Pulmonary artery endothelial cell (primary cell): ENCODE data around the gene PTGS1. TPM values are rescaled to one million over a fixed set of nuclear protein-coding genes. Genes with fewer than 3 reads are reported as not detected.
"Not testable (repeated sequence)": the region's sequence is repeated elsewhere in the genome, so short reads cannot be mapped to it uniquely, and the experiment has no call there.

Experiments used
- DNase-seq: peaks from one replicate; pipeline ENCODE4 v3.0.0-alpha.2; 2011; ENCODE audit warnings: low read depth, low spot score
- total RNA-seq: library from RNA; depleted of rRNA; stranded (reverse); fragments of >200 nt; gene quantifications from 2 replicates; pipeline ENCODE4 v1.2.3, GENCODE V29; 2014

PTGS1 gene
- 14.4 and 28.7 TPM in 2 replicates for total RNA-seq

GRCh38 chr9:122370869-122371755 is at the start of gene PTGS1:
Gene PTGS1 (plus strand): TSS chr9:122371024. CDS start chr9:122371085, 61 bp downstream.
- DNase-seq: no peak

DNA sequence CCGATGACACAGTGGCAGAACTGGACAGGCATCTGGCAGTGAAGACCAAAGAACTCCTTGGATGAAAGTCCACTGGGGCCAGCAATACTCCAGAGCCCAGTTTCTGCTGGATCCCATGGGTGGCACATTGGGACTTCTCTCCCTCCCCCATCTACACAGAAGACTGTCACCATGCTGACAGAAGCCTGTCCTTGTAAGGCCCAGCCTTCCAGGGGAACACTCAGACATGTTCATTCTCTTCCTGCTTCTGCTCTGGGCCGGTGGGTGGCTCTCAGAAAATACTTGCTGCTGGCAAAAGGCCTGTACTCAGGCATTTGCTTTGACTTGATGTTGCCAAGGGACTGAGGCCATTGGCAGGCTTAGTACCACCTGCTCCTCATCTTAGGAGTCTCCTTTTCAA is 48.3 kb upstream of the PTGS1 start:
- no peak for DNase-seq

GRCh38 chr9:122324665-122325064 is 46.2 kb upstream of the PTGS1 start:
- not testable (repeated sequence) for DNase-seq

GRCh38 chr9:122325124-122325523 is 45.7 kb upstream of the PTGS1 start:
- no peak for DNase-seq

DNA sequence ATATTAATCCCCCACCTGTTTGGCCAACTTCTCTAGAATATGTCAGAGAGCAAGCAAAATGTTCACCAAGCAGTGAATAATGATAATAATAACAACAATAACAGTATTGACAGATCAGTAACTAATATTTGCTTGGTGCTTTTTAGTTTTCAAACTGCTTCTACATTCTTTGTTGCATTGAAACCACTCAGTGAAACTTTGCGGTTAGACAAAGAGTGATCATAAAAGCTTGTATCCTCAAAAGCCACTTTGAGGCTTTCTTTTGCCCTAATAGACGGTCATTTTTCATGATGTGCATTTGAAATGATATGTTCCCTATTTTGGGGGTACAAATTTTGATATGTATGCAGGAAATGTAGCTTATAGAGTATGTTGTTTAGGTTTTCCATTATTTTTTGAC is 43.6 kb upstream of the PTGS1 start:
- no peak for DNase-seq

DNA sequence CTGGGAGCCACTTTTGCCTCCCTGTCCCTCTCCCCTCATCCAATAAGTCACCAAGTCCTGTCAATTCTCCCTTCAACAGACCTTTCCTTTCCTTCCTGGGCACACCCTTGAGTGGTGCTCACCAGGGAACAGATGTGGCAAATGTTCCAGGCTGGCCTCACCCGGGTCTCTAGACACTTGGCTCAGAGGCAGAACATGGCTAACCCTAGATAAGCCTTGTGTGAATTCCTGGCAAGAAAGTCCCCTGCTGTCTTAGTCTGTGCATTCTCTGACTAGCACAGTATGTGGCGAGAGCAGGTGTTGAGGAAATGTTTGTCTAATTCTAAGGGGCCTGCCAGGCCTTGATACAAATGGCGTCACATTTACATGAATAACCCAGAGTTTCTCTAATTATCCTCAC is 41.2 kb upstream of the PTGS1 start:
- no peak for DNase-seq

- not testable (repeated sequence) for DNase-seq
These were observed 40.4 kb upstream of the PTGS1 start for GRCh38 chr9:122330466-122330865.

DNA sequence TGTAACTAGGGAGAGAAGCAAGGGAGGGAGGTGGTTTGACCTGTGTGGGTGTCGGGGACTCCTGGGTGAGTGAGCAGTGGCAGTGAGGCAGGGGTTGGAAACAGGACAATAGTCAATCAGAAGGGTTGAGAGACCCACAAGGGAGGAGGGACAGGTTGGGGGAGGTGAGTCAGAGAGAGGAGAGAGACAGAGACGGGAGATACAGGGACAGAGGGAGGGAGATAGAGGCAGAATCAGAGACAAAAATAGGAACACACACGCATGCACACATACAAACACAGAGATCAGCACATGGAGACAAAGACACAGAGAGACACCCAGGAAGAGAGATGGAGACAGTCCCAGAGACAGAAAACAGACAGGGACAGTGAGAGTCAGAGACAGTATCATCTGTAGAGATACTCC is 39.3 kb upstream of the PTGS1 start:
- DNase-seq: no peak

GRCh38 chr9:122332083-122332482 is 38.7 kb upstream of the PTGS1 start:
- DNase-seq: no peak

DNA sequence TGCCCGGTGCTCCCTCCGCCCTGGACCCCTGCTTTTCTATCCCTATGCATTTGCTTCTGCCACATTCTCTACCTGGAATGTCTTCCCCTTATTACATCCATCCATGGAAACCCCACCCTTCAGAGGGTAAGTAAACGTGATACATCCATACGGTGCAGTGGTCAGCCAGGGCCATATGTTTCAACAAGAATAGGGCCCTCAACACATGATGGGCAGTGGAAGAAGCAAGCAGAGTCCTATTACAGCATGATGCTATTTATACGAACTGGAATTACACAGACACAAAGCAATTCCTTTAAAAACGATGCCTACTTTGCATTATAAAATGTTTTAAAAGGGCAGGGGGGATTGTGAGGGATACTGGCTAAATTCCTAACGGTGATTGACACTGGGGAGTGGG is 38.2 kb upstream of the PTGS1 start:
- DNase-seq: no peak

DNA sequence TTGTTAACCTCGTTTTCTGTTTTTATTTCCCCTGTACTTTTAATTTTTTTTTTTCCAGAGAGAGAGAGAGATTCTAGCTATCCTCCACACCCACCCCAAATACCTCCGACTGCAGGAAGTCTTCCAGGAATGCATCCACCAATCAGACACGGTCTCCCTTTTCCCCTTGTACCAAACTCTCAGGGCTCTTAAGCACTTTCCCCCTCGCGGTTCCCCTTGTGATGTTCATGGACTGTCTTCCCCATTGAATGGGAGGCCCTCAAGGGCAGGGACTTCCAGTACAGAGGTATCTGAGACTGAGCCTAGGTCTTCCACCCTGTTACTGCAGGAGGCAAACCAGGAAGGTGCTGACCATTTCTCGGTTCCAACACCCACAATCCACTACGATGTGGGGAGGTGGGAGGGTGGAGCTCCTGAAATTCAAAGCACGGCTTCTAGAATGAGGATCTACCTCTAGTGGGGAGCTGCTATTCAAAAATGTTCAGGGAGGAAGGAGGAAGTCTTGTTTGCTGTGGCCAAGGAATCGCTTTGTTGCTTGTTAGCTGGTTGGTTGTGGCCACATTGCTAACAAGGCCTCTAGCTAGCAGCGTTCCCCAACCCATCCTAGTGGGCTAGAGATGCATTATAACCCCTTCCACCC is 37.5 kb upstream of the PTGS1 start:
- DNase-seq: no peak

DNA sequence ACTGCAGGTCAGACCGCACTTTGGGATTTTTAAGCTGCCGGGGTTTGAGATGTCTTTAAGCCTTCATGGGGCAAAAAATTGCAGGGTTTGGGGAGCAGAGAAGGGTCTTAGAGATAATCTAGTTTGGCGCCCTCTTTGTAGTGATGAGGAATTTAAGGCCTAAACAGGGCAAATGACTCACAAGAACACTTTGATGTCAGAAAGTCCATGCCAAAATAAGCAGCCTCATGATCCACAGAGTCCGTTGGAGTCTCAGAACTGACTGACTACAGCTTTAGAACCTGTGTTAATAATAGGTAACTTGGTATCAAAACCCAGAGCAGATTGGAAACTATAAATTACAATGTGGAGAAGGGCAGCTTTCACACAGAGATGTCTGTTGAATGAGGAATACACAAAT is 35.9 kb upstream of the PTGS1 start:
- DNase-seq: no peak

- no peak for DNase-seq
These were observed 34.6 kb upstream of the PTGS1 start for GRCh38 chr9:122336189-122336588.

- DNase-seq: no peak
These were observed 33.8 kb upstream of the PTGS1 start for GRCh38 chr9:122336866-122337555.

- no peak for DNase-seq
These were observed 33.3 kb upstream of the PTGS1 start for GRCh38 chr9:122337556-122337929.

GRCh38 chr9:122338536-122338935 is 32.3 kb upstream of the PTGS1 start:
- no peak for DNase-seq

DNA sequence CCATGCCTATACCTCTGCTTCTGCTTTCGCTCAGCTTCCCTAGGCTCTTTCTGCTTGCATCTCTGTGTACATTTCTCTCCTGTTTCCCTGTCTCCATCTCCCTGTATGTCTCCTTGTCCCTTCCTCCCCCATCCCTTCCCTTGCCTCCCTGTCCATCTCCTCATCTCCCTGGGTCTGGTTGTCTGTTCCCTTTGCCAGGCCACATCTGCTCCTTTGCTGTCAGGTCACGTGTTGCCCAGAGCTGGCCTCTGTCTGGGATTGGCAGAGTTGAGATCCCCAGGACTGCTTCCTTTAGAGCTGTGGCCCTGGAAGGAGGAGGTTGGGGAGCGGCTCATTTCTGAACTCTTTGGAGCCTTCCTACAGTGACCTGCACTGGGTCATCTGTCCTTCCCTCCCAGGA is 31.8 kb upstream of the PTGS1 start:
- no peak for DNase-seq

- no peak for DNase-seq
These were observed 31.2 kb upstream of the PTGS1 start for GRCh38 chr9:122339579-122339978.

DNA sequence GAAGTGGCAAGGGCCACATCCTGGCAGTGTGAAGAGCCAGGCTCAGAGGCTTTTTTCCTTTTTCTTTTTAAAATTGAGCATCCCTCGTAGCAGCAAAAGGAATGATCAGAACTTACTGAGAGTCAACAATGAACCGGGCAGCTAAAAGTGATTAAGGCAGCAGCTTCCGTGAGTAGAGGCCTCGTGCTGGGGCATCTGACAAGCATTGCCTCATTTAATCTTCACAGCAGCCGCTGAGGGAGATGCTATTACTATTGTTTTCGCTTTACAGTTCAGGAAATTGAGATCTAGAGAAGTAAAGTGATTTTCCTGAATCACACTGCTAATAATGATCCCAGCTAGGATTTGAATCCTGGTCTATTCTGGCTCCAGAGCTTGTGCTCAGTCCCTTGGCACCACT is 30.7 kb upstream of the PTGS1 start:
- no peak for DNase-seq

- no peak for DNase-seq
These were observed 28.3 kb upstream of the PTGS1 start for GRCh38 chr9:122342323-122343050.

DNA sequence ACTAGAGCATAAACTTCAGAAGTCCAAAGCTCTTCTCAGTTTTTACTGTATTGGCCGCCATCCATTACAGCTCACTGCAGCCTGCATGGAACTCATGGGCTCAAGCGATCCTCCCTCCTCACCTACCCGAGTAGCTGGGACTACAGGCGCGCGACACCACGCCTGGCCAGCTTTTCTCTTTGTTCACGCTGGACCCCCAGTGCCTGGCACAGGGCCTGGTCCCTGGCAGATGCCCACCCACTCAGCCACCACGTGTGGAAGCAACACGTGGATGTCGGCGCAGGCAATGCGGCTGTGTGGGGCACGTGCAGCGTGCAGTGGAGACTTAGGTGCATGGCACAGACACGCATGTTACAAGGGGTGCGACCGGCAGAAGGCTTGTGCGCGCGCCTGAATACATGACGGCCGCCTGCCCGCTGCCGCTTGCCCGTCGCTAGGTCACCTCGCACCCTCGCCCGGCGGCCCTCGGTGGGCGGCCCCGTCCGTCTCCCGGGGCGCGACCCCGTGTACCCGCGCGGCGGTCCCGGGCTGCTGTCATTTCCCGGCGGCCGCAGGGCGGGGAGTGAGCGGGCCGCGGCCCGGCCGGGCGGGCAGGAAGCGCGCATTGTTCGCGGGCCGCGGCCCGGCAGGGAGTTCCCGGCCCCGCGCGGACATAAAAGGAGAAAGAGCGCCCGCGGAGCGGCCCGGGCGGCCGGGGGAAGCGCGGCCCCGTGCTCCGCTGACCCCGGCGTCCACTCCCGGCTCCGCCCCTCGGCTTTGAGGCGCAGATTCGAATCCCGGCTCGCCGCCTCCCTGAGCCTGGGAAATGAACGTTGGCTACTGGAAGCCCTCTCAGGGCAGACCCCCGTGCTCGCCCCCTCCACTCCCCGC is 24.1 kb upstream of the PTGS1 start:
- DNase-seq: no peak
